Sciatic nerve (tissue), 2 donors: Measurements from ENCODE around the gene PHYHD1. TPM values are rescaled to one million over a fixed set of nuclear protein-coding genes. Genes with fewer than 3 reads are reported as not detected.
A peak's percentile ranks its signal among the peaks of the same experiment; 100 is the strongest.
"Not testable (repeated sequence)": the region's sequence is repeated elsewhere in the genome, so short reads cannot be mapped to it uniquely, and the experiment has no call there.

Experiments
- ATAC-seq: fragments of 200-7000 bp; cut with Tn5 transposase; one replicate; pipeline ENCODE4 v1.9.1; 2020; ENCODE audit warnings: mild to moderate bottlenecking, moderate library complexity
- DNase-seq: peaks from one replicate; pipeline ENCODE4 v3.0.0-alpha.2; 2020; ENCODE audit warnings: low spot score
- intact Hi-C: fragments of 100-400 bp; cut with DNase I; formaldehyde crosslinking; loops from one replicate; pipeline ENCODE4 v1.14.2; 2022
- total RNA-seq: library from RNA; stranded (reverse); fragmentation: NEBNext Ultra II Directional; extraction: Animal tissue kit (Norgen Biotek cat#: 25700); gene quantifications from one replicate; pipeline ENCODE4 v1.2.1, GENCODE V29; 2021
- donor health status: DM: no; HTN: no; CAD: no.
- donor health status: DM: no; HTN: no; CAD: no.

PHYHD1 gene
- total RNA-seq, 1 donor from 2014 or later: 38.7 TPM

- intact Hi-C loops, ATAC-seq: not testable (repeated sequence)
These were observed 24.2 kb downstream of the PHYHD1 start for GRCh38 chr9:128944966-128945365.

GRCh38 chr9:128945798-128946501 is 25.2 kb downstream of the PHYHD1 start:
- intact Hi-C loops: no loop called here
- ATAC-seq (no peak), DNase-seq (peak; percentile 52)

More at GRCh38 chr9:128944966-128945365, 24.2 kb downstream of the PHYHD1 start:
- DNase-seq: not testable (repeated sequence)

GRCh38 chr9:128946571-128947276 is 25.9 kb downstream of the PHYHD1 start:
- ATAC-seq (peak; percentile 43), DNase-seq (no peak)
- intact Hi-C loops: no loop called here

- intact Hi-C loops: no loop called here
- ATAC-seq: peak; percentile 48
- no peak for DNase-seq
These were observed 26.4 kb downstream of the PHYHD1 start for GRCh38 chr9:128947277-128947526.

- DNase-seq (peak; percentile 99), ATAC-seq (peak; percentile 96)
- intact Hi-C loops: no loop called here
These were observed 26.9 kb downstream of the PHYHD1 start, which contains the start of the genes DOLK and NUP188 for GRCh38 chr9:128947527-128948301. Gene DOLK, minus strand, starts transcription at chr9:128947603. Its CDS starts 300 bp downstream, at chr9:128947303. Gene NUP188, plus strand, starts transcription at chr9:128947699. Its CDS starts 21 bp downstream, at chr9:128947720.

- DNase-seq, intact Hi-C loops, ATAC-seq: not testable (repeated sequence)
These were observed 40.6 kb downstream of the PHYHD1 start for GRCh38 chr9:128961403-128961802.

GRCh38 chr9:128969491-128969890 is 48.7 kb downstream of the PHYHD1 start:
- ATAC-seq (no peak), DNase-seq (no peak)
- intact Hi-C loops: no loop called here

- intact Hi-C loops: no loop called here
- DNase-seq (no peak), ATAC-seq (no peak)
These were observed 52.2 kb downstream of the PHYHD1 start for GRCh38 chr9:128972956-128973355.

GRCh38 chr9:128979111-128979510 is 58.3 kb downstream of the PHYHD1 start:
- DNase-seq (no peak), ATAC-seq (no peak)
- intact Hi-C loops: no loop called here

GRCh38 chr9:128983536-128983935 is 62.8 kb downstream of the PHYHD1 start:
- intact Hi-C loops: no loop called here
- DNase-seq (no peak), ATAC-seq (no peak)

- DNase-seq: no peak
- intact Hi-C loops: no loop called here
- ATAC-seq: no peak
These were observed 65.9 kb downstream of the PHYHD1 start for GRCh38 chr9:128986671-128987070.

- no peak for DNase-seq
- intact Hi-C loops: no loop called here
- ATAC-seq: peak; percentile 39
These were observed 67.0 kb downstream of the PHYHD1 start for GRCh38 chr9:128987805-128988204.

Other genes starting within 250 kb of the PHYHD1 start
- gene SET, start 231.8 kb upstream of the PHYHD1 start, total RNA-seq: 222 TPM
- 9.9 TPM for gene PKN3, start 218.5 kb upstream of the PHYHD1 start, total RNA-seq
- 7.4 TPM for gene ZDHHC12, start 196.9 kb upstream of the PHYHD1 start, total RNA-seq
- 40.6 TPM for gene ZER1, start 149.1 kb upstream of the PHYHD1 start, total RNA-seq
- 23.2 TPM for gene TBC1D13, start 133.7 kb upstream of the PHYHD1 start, total RNA-seq
- gene ENDOG, start 102.5 kb upstream of the PHYHD1 start, total RNA-seq: 14.1 TPM
- gene SPOUT1, start 91.2 kb upstream of the PHYHD1 start, total RNA-seq: 32.7 TPM
- gene KYAT1, start 39.0 kb upstream of the PHYHD1 start, total RNA-seq: 12.8 TPM
- 67.2 TPM for gene LRRC8A, start 38.8 kb upstream of the PHYHD1 start, total RNA-seq
- 9.6 TPM for gene DOLK, start 26.6 kb downstream of the PHYHD1 start, total RNA-seq
- 46.4 TPM for gene NUP188, start 26.7 kb downstream of the PHYHD1 start, total RNA-seq
- gene SH3GLB2, start 107.3 kb downstream of the PHYHD1 start, total RNA-seq: 158 TPM
- gene MIGA2, start 115.6 kb downstream of the PHYHD1 start, total RNA-seq: 25.5 TPM
- gene DOLPP1, start 160.1 kb downstream of the PHYHD1 start, total RNA-seq: 10.3 TPM
- 37.4 TPM for gene CRAT, start 189.8 kb downstream of the PHYHD1 start, total RNA-seq
- 78.2 TPM for gene PTPA, start 190.4 kb downstream of the PHYHD1 start, total RNA-seq